HG02678 (cell line): ENCODE data around the gene PRKCZ.

Experiments
- ATAC-seq: cut with Tn5 transposase; IDR thresholded peaks from one replicate; pipeline ENCODE4 v1.9.1; 2021; ENCODE audit warnings: mild to moderate bottlenecking, moderate library complexity; ENCODE audit not compliant: unreplicated experiment

PRKCZ gene

DNA sequence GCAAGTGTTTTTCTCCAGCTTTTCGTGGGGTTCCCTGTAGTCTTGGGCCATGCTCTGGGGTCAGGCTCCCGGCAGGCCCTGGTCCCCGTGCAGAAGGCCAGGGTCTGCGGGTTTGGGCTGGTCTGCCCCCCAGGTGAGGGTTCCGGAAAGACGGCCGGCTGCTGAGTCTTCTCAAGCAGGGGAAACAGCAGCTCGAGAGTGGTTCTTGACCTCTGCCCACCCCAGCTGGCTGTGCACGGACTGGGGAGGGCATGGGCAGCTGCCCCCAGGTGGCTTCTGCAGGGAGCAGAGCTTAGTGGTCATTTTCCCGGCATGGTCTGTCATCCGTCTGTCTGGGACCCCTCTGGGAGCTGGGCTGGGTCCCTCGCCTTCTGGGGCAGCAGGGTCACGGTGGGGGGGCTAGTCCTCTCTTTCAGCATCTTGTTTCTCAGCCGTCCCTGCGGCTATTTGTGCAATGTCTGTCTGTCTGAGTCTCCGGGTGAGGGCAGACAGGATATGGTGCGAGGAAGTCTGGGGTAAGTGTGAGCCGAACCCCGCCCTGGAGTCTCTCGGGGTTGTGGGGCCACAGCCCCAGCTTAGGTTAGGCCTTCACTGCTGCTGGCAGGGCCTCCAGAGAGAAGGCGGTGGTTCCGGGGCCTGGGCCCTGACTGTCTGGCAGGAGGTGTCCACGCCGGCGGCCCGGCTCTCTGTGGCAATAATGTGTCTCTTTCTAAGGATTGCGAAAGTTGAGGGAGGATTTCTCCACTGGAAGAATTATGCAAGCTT, 184.0 kb downstream of the PRKCZ start:
- ATAC-seq, result no peak

DNA sequence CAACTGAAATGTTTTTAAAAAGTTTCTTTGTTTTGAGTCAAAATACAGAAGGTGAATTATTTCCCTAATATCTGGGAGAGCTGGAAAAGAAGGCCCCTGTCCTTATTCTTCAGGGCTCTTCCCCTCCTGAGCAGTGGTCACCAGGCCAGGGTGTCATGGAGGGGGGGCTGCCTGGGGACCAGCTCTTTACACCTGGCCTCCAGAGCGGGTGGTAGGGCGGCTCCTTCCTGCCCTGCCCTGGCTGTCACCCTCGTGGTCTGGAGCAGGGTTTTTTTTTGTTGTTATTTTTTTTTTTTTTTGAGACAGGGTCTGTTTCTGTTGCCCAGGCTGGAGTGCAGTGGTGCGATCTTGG, 184.5 kb downstream of the PRKCZ start:
- ATAC-seq, result no peak
